KMS-11 (cell line): ENCODE results near the gene NELFB.

Experiments used
- H2AFZ ChIP-seq: fragments of 200-600 bp; sonication (generic); 2 replicates; pipeline ENCODE4 v1.6.1; 2016; ENCODE audit warnings: antibody characterized with exemption, mixed run types, low read depth
- H3K27ac ChIP-seq: fragments of 200-600 bp; sonication (generic); 2 replicates; pipeline ENCODE4 v1.6.1; 2016; ENCODE audit warnings: mild to moderate bottlenecking, mixed run types
- H3K27me3 ChIP-seq: fragments of 200-600 bp; sonication (generic); 2 replicates; pipeline ENCODE4 v1.6.1; 2017; ENCODE audit warnings: mild to moderate bottlenecking, low read depth, mixed run types, moderate library complexity; ENCODE audit not compliant: insufficient read depth
- H3K36me3 ChIP-seq: fragments of 200-600 bp; sonication (generic); 2 replicates; pipeline ENCODE4 v1.6.1; 2017; ENCODE audit warnings: mild to moderate bottlenecking, mixed run types; ENCODE audit not compliant: insufficient read depth
- H3K4me1 ChIP-seq: fragments of 200-600 bp; sonication (generic); 2 replicates; pipeline ENCODE4 v1.6.1; 2016; ENCODE audit warnings: mild to moderate bottlenecking, low read depth, mixed run types; ENCODE audit not compliant: poor library complexity, severe bottlenecking
- H3K4me2 ChIP-seq: fragments of 200-600 bp; sonication (generic); 2 replicates; pipeline ENCODE4 v1.7.0; 2016; ENCODE audit warnings: mild to moderate bottlenecking, mixed run types
- H3K4me3 ChIP-seq: fragments of 200-600 bp; sonication (generic); IDR thresholded peaks from 2 replicates; pipeline ENCODE4 v1.6.1; 2017; ENCODE audit warnings: low read depth, low read length, mixed read lengths; ENCODE audit not compliant: insufficient read depth
- H3K79me2 ChIP-seq: fragments of 200-600 bp; sonication (generic); 2 replicates; pipeline ENCODE4 v1.6.1; 2016; ENCODE audit warnings: low read depth, mixed run types; ENCODE audit not compliant: insufficient read depth
- H3K9ac ChIP-seq: fragments of 200-600 bp; sonication (generic); 2 replicates; pipeline ENCODE4 v1.6.1; 2016; ENCODE audit warnings: mild to moderate bottlenecking, mixed run types
- H4K20me1 ChIP-seq: fragments of 200-600 bp; sonication (generic); 2 replicates; pipeline ENCODE4 v1.6.1; 2016; ENCODE audit warnings: mild to moderate bottlenecking, mixed run types; ENCODE audit not compliant: insufficient read depth
- CTCF ChIP-seq: fragments of 200-600 bp; sonication (generic); conservative IDR thresholded peaks from 2 replicates; pipeline ENCODE4 v1.6.1; 2017; ENCODE audit warnings: low read depth, mild to moderate bottlenecking, antibody characterized with exemption, low read length, moderate library complexity, mixed read lengths

NELFB gene

GRCh38 chr9:137299203-137299565 is 44.1 kb downstream of the NELFB start:
- Histone ChIP-seq H3K4me2 (no peak overlapping the region), H3K4me3 (no peak overlapping the region), H2AFZ (no peak overlapping the region), H3K9ac (no peak overlapping the region), H3K27me3 (peaks cover 62% of the 10 kb centered on the region), H3K36me3 (no peaks in the 10 kb centered on the region), H3K27ac (no peak overlapping the region), H3K4me1 (peaks cover 10% of the 10 kb centered on the region), H4K20me1 (no peaks in the 10 kb centered on the region), H3K79me2 (no peaks in the 10 kb centered on the region)
- no peak for TF ChIP-seq CTCF

- Histone ChIP-seq H3K79me2 (no peaks in the 10 kb centered on the region), H3K36me3 (no peaks in the 10 kb centered on the region), H3K27ac (no peak overlapping the region), H2AFZ (no peak overlapping the region), H3K4me1 (peaks cover 10% of the 10 kb centered on the region), H4K20me1 (no peaks in the 10 kb centered on the region), H3K9ac (no peak overlapping the region), H3K27me3 (peaks cover 55% of the 10 kb centered on the region), H3K4me2 (no peak overlapping the region), H3K4me3 (no peak overlapping the region)
- no peak for TF ChIP-seq CTCF
Observed at GRCh38 chr9:137299938-137300337, 44.8 kb downstream of the NELFB start.

DNA sequence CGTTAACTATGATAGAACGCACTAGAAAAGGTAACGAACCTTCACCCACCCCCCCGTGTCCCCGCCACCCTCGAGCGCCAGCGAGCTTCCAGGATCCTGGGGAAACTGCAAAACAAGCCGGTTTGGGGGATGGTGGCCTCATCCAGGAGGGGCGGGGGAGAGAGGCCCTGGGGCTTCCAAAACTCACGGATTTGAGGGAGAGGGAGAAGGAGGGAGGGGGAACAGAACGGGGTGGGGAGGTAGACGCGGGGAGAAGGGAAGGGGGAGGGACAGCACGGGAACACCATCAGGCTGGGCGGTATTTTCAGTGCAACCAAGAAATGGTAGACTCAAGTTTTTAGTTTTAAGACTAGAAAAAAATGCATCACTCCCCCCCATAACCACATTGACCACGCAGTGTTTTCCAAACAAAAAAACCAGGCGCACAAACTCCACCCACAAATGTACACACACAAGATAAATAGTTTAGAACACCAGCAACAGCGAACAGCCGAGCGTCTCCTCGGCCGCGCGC is 45.5 kb downstream of the NELFB start:
- H3K79me2 ChIP-seq, result no peaks in the 10 kb centered on the region
- H3K4me2 ChIP-seq, result peak overlapping the region; percentile 17; the same call in 1 of the 2 replicates
- peaks cover 10% of the 10 kb centered on the region for H3K4me1 ChIP-seq
- no peaks in the 10 kb centered on the region for H3K36me3 ChIP-seq
- H2AFZ ChIP-seq, result no peak overlapping the region
- H3K9ac ChIP-seq, result no peak overlapping the region
- no peak overlapping the region for H3K4me3 ChIP-seq
- no peak for TF ChIP-seq CTCF
- no peak overlapping the region for H3K27ac ChIP-seq
- peaks cover 52% of the 10 kb centered on the region for H3K27me3 ChIP-seq
- no peaks in the 10 kb centered on the region for H4K20me1 ChIP-seq

DNA sequence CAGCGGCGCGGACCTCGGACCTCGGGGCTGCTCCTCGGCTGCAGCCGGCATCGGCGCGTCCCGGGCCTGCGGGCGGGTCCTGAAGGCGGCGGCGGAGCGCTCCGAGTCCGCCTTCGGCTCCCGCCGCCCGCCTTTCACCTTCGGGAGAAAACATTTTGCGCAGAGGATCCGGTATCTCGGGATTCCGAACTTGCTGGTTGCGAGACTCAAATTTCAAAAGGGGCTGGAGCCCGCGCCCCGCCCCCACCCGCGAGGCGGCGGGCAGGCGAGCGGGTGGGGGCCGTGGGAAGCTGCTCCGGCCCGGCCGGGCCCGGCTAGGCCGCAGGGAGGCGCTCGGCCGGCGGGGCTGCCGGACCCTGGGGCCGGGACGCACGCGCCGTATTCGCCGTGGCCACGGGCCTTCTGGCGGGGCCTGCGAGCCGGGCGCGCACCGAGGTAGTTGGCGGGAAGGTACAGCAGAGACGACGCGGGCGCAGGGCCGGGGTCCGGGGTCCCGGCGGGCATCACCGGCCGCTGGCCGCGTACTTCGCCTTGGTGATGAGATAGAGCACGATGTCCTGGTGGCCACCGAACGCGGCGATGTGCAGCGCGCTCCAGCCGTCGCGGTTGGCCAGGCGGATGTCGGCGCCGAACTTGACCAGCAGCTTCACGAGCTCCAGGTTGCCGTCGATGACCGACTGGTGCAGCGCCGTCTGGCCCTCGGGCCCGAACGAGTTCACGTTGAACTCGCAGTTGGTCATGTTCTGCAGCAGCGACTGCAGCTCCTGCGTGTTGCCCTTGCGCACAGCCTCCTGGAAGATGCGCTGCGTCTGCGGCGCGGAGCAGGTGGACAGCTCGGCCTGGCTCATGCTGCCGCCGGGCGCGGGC is 46.2 kb downstream of the NELFB start:
- H3K36me3 ChIP-seq, result no peaks in the 10 kb centered on the region
- no peak overlapping the region for H3K4me3 ChIP-seq
- peaks cover 10% of the 10 kb centered on the region for H3K4me1 ChIP-seq
- H4K20me1 ChIP-seq, result no peaks in the 10 kb centered on the region
- H3K79me2 ChIP-seq, result no peaks in the 10 kb centered on the region
- H3K27ac ChIP-seq, result no peak overlapping the region
- peak overlapping the region; percentile 52; the same call in 1 of the 2 replicates for H2AFZ ChIP-seq
- no peak overlapping the region for H3K9ac ChIP-seq
- peaks cover 51% of the 10 kb centered on the region for H3K27me3 ChIP-seq
- no peak for TF ChIP-seq CTCF
- H3K4me2 ChIP-seq, result peak overlapping the region; percentile 36; the same call in 1 of the 2 replicates
